Stimulated activated CD8-positive, alpha-beta memory T cell treated with anti-CD3 and anti-CD28 coated beads, Interleukin-12 subunit alpha, Interleukin-12 subunit beta, amount 100 ng/mL, for 24 hours (primary cell): Measurements from ENCODE around the gene RNF11.

Experiments
- DNase-seq: peaks from one replicate; pipeline ENCODE4 v3.0.0-alpha.2; 2020; ENCODE audit errors: extremely low read depth

The RNF11 gene

GRCh38 chr1:51265618-51266017 is 29.5 kb downstream of the RNF11 start:
- no peak for DNase-seq

- DNase-seq = no peak
Measured at GRCh38 chr1:51266181-51266580, 30.1 kb downstream of the RNF11 start.

DNA sequence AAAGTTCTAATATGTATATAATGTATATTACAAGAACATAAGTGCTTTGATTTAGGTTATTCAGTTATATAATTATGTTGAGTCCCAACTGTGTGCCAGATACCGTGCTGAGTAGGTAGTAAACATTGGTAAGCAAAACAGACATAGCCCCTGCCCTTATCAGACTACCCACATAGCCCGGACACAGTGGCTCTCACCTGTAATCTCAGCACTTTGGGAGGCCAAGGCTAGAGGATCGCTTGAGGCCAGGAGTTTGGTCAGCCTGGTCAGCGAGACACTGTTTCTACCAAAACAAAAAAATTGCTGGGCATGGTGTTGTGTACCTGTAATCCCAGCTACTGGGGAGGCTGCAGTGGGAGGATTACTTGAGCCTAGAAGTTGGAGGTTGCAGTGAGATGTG is 30.7 kb downstream of the RNF11 start:
- no peak for DNase-seq

- DNase-seq = no peak
Measured at GRCh38 chr1:51268634-51269033, 32.6 kb downstream of the RNF11 start.

- DNase-seq = no peak
Measured at GRCh38 chr1:51270751-51271150, 34.7 kb downstream of the RNF11 start.

DNA sequence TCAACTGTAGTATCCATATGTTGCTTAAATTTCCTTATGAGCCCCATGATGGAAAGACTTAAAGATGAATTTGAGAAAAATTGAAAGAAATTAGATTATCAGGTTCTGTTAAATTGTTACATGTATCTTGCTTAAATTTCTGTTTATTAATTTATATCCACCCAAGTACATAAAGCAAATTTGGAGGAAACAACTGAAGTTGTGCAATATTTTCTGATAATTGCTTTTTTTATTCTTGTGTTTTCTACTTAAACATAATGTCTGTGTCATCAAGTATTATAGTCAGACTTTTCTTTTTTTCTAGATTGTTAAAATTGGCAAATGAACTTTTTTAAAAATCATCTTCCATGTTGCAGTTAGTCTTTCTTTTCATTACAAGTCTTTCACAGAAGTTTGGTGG is 36.8 kb downstream of the RNF11 start:
- DNase-seq = no peak

- no peak for DNase-seq
Measured at GRCh38 chr1:51274676-51275075, 38.6 kb downstream of the RNF11 start.

- DNase-seq = no peak
Measured at GRCh38 chr1:51276286-51276685, 40.2 kb downstream of the RNF11 start.

DNA sequence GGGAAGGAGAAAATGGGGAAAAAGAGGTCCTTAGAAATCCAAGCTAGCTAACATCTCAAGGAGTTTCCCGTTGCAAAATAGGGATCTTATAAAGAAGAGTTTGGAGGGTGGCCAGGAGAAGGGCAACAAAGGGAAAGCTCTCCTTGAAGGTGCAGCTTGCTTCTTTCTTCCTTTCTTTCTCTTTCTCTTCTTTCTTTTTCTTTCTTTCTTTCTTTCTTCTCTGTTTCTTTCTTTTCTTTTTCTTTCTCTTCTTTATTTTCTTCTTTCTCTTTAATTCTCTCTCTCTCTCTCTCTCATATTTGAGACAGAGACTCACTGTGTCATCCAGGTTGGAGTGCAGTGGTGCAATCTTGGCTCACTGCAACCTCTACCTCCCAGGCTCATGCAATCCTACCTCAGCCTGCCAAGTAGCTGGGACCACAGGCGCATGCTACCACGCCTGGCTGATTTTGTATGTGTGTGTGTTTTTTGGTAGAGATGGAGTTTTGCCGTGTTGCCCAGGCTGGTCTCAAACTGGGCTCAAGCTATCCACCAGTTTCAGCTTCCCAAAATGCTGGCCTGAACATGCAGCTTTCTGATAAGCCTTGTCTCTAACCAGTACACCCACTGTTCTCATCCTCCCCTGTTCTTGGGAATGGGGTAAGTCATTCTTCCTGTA is 44.4 kb downstream of the RNF11 start:
- DNase-seq = no peak

GRCh38 chr1:51281807-51282206 is 45.7 kb downstream of the RNF11 start:
- DNase-seq = no peak

DNA sequence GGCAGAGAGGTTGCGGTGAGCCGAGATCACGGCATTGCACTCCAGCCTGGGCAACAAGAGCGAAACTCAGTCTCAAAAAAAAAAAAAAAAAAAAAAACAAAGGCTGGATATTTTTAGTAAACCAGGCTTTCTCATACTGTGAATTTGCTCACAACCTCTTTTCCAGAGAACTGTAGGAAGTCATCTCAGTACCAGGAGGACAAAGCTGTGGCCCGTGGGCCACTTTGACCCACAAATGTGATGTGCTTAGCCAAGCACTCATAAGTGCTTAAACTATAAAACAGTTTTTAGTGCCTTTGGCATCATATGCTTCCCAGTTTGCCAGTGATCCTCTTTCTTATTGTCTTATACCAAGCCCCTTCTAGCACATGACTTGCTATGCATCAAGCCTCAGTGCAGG is 46.5 kb downstream of the RNF11 start:
- no peak for DNase-seq

DNA sequence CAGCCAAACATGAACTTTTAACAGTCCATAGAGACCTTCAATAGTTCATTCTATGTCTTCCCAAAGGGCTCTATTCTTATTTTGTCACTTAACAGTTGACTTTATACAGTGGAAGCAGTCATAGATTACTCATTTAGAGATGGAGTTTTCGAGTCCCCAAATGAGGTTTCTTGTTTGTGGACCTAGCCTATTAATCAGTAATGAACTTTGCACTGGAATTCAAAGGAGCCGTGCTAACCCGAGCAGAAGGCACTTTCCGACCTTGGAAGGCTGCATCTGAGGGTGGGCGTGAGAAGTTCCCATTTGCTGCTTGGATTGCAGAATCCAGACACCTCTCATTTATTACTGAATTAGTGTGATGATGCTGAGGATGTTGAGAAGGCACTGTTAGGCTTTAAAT is 47.9 kb downstream of the RNF11 start:
- DNase-seq = no peak

- DNase-seq = no peak
Measured at GRCh38 chr1:51284487-51284954, 48.4 kb downstream of the RNF11 start.

- no peak for DNase-seq
Measured at GRCh38 chr1:51285055-51285454, 49.0 kb downstream of the RNF11 start.

- DNase-seq = no peak
Measured at GRCh38 chr1:51287966-51288365, 51.9 kb downstream of the RNF11 start.

DNA sequence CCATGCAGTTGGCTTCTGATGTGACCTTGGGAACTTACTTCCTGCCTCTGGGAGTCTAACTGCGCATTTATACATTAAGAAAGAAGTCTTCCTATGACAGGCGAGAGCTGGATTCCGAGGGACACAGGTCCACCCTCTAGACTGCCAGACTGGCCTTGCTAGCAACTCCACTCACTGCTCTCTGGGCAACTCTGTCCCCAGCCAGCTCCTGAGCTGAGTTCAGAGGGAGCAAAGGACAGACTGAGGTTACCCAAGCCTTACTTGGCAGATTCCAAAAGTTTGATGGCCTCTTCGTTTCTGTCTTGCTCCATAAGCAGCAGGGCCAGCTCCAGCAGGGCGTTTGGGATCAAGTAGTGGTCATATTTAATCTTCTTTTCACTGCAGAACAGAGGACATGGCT is 52.5 kb downstream of the RNF11 start:
- DNase-seq = no peak

GRCh38 chr1:51289676-51290488 is 53.8 kb downstream of the RNF11 start:
- no peak for DNase-seq

DNA sequence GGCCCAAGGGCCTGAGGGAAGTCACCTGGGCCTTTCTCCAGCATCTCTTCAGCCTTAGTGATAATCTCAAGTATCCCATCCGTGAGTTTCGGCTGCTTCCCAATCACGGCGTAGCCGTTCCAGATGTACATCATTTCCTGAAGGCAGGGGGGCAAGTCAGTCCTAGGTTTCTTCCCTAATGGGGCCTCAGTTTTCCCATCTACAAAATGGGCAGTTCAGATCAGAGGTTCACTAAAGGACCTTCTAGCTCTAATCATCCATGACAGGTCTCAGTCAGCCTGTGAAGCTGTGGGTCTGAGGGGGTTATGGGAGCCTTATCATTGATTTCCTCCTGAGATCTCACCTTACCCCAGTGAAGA is 54.4 kb downstream of the RNF11 start:
- no peak for DNase-seq

DNA sequence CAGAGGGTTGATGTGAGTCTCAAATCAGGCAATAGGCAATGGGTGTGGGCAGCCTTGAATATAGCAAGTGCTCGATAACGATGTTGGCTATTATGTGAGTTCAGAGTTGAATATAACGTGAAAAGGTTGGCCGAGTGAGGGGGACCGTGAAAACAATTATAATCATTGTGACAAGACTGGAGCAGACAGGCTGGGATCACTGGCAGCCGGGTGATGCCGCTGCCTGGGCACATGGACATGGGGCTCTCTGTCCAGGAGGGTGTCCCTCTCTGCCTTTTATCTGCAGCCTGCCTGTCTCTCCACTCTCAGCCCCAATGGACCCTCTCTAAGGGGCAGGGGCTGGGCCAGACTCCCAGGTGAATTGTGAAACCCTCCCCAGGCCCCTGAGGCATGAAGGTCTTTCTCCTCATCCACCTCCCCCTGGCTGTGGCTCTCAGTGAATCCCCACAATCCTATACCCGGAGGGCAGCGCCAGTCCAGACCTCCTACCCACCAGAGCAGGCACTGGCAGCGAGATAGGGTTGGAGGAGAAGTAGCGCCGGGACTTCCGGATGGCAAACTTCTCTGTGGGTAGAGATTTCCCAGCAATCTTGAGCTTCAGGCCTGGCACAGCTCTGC is 57.9 kb downstream of the RNF11 start:
- no peak for DNase-seq

GRCh38 chr1:51294566-51295184 is 58.6 kb downstream of the RNF11 start:
- DNase-seq = no peak

DNA sequence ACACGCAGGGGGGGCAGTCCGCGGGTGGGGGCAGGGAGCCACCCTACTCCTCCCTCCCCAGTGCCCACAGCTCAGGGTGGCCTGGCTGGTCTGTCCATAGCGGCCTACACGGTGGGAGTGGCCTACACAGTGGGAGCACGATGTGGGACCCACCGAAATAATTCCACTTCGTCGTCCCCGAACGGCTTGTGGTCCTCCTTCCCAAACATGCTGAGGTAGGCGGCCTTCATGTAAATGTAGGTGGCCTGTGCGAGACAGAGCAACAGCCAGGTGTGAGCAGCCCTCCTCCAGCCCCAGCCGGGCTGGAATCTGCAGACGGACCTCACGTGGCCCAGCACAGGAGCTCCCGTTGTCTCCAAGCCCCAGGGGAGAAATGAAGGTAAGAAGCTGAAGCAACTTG is 59.9 kb downstream of the RNF11 start:
- DNase-seq = no peak
